DND-41 (cell line): ENCODE data around the gene SAMD10.
A peak's percentile ranks its signal among the peaks of the same experiment; 100 is the strongest.

Source experiments
- ATAC-seq: fragments of 200-7000 bp; cut with Tn5 transposase; 3 replicates; pipeline ENCODE4 v1.9.1; 2021; ENCODE audit warnings: low read depth; ENCODE audit not compliant: insufficient read depth
- DNase-seq: peaks from one replicate; pipeline ENCODE4 v3.0.0-alpha.2; 2020
- H2AFZ ChIP-seq: 2 replicates; pipeline ENCODE4 v1.6.0; 2012; ENCODE audit warnings: low read depth, low read length
- H3K27ac ChIP-seq: 2 replicates; pipeline ENCODE4 v1.5.1; 2012; ENCODE audit warnings: low read length, inconsistent platforms
- H3K27me3 ChIP-seq: fragments of 200-600 bp; sonication (generic); 2 replicates; pipeline ENCODE4 v1.6.0; 2012; ENCODE audit warnings: low read length, mild to moderate bottlenecking, inconsistent platforms; ENCODE audit not compliant: insufficient read depth, poor library complexity
- H3K36me3 ChIP-seq: 2 replicates; pipeline ENCODE4 v1.5.1; 2012; ENCODE audit warnings: low read length, inconsistent platforms; ENCODE audit not compliant: insufficient read depth
- H3K4me1 ChIP-seq: 2 replicates; pipeline ENCODE4 v1.5.1; 2012; ENCODE audit warnings: mild to moderate bottlenecking, low read length; ENCODE audit not compliant: insufficient read depth
- H3K4me2 ChIP-seq: 2 replicates; pipeline ENCODE4 v1.6.0; 2012; ENCODE audit warnings: mild to moderate bottlenecking, moderate library complexity, low read length, inconsistent platforms; ENCODE audit not compliant: insufficient read depth
- H3K4me3 ChIP-seq, 2 experiments: fragments of 200-600 bp in 1 of 2; shearing (Covaris generic) in 1 of 2; 2 replicates each; pipeline ENCODE4 v1.5.1; 2012 to 2016; ENCODE audit warnings: inconsistent platforms in 2 of 2, low read length in 2 of 2, mild to moderate bottlenecking in 2 of 2, low read depth in 1 of 2, moderate library complexity in 1 of 2
- H3K79me2 ChIP-seq: 2 replicates; pipeline ENCODE4 v1.6.0; 2012; ENCODE audit warnings: low read length, inconsistent platforms; ENCODE audit not compliant: insufficient read depth
- H3K9ac ChIP-seq: 2 replicates; pipeline ENCODE4 v1.6.0; 2012; ENCODE audit warnings: low read depth, mild to moderate bottlenecking, inconsistent platforms, low read length, moderate library complexity
- H3K9me3 ChIP-seq: 2 replicates; pipeline ENCODE4 v1.5.1; 2012; ENCODE audit warnings: low read length, moderate library complexity, mild to moderate bottlenecking, inconsistent platforms; ENCODE audit not compliant: insufficient read depth, severe bottlenecking
- H4K20me1 ChIP-seq: 2 replicates; pipeline ENCODE4 v1.6.0; 2012; ENCODE audit warnings: low read length; ENCODE audit not compliant: insufficient read depth
- CTCF ChIP-seq: IDR thresholded peaks from 2 replicates; pipeline ENCODE4 v1.5.1; 2012; ENCODE audit warnings: borderline replicate concordance, low read length, moderate library complexity, mild to moderate bottlenecking; ENCODE audit not compliant: poor library complexity, severe bottlenecking; ENCODE audit errors: extremely low read depth
- EZH2 ChIP-seq: IDR thresholded peaks from 3 replicates; pipeline ENCODE4 v1.6.1; 2012; ENCODE audit warnings: borderline replicate concordance, low read depth, mild to moderate bottlenecking, moderate library complexity, low read length, inconsistent platforms; ENCODE audit not compliant: severe bottlenecking

Gene SAMD10

GRCh38 chr20:63941282-63942081 is 38.0 kb downstream of the SAMD10 start:
- H3K36me3 ChIP-seq: peaks cover 81% of the 10 kb centered on the region

GRCh38 chr20:63940472-63941266 is 38.8 kb downstream of the SAMD10 start:
- Histone ChIP-seq H3K27ac (no peak overlapping the region), H3K4me3 (no peak overlapping the region), H3K36me3 (peaks cover 80% of the 10 kb centered on the region), H3K4me1 (no peaks in the 10 kb centered on the region), H2AFZ (no peak overlapping the region), H3K4me2 (no peak overlapping the region), H4K20me1 (peaks cover 76% of the 10 kb centered on the region), H3K9ac (no peak overlapping the region), H3K79me2 (peaks cover 39% of the 10 kb centered on the region), H3K27me3 (no peaks in the 10 kb centered on the region), H3K9me3 (no peaks in the 10 kb centered on the region)
- ATAC-seq: no peak
- TF ChIP-seq EZH2 (no peak), CTCF (no peak)
- no peak for DNase-seq

More at GRCh38 chr20:63941282-63942081, 38.0 kb downstream of the SAMD10 start:
- ATAC-seq (0 out of 3 replicates have a peak, but pooled peaks have one; percentile 10), DNase-seq (peak; percentile 43)
- Histone ChIP-seq H3K4me3 (no peak overlapping the region), H3K79me2 (peaks cover 45% of the 10 kb centered on the region), H2AFZ (no peak overlapping the region), H3K9ac (no peak overlapping the region), H3K27ac (no peak overlapping the region), H3K4me2 (no peak overlapping the region), H3K4me1 (no peaks in the 10 kb centered on the region), H4K20me1 (peaks cover 79% of the 10 kb centered on the region), H3K27me3 (no peaks in the 10 kb centered on the region), H3K9me3 (no peaks in the 10 kb centered on the region)
- TF ChIP-seq CTCF (no peak), EZH2 (no peak)

- Histone ChIP-seq H4K20me1 (peaks cover 76% of the 10 kb centered on the region), H3K4me2 (no peak overlapping the region), H2AFZ (no peak overlapping the region), H3K4me1 (no peaks in the 10 kb centered on the region), H3K4me3 (no peak overlapping the region), H3K27me3 (no peaks in the 10 kb centered on the region), H3K9ac (no peak overlapping the region), H3K9me3 (no peaks in the 10 kb centered on the region), H3K36me3 (peaks cover 80% of the 10 kb centered on the region), H3K27ac (no peak overlapping the region), H3K79me2 (peaks cover 39% of the 10 kb centered on the region)
- no peak for ATAC-seq
- TF ChIP-seq EZH2: no peak
- no peak for TF ChIP-seq CTCF
- no peak for DNase-seq
Measured at GRCh38 chr20:63940071-63940471, 39.4 kb downstream of the SAMD10 start.
